ENCODE results near the gene PMEPA1. TPM values are rescaled to one million over a fixed set of nuclear protein-coding genes. Genes with fewer than 3 reads are reported as not detected.

The PMEPA1 gene
- total and polyA plus RNA-seq, 2 experiments from 2014 or later, result 7.3 to 15.4 TPM

DNA sequence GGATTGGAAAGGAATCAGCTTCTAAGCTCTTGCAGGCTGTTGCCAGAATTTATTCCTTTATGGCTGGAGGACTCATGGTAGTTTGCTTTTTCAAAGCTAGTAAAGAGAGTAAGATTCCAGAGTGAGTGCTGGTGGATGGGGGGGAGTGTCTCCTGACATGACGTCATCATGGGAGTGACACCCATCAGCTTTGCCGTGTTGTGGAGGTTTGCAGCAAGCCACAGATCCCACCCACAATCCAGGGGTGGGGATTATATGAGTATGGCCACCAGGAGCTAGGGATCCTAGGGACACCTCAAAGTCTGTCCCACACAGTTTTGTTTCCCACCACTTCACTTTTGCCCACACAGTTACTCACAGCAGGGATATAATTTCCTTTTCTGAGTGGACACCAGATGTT is 28.7 kb upstream of the PMEPA1 start:
- H3K4me3 Mint-ChIP-seq, result no peak overlapping the region
- peaks cover 2% of the 10 kb centered on the region for H3K27me3 Mint-ChIP-seq (ENCODE audit: insufficient read depth, low read depth, poor library complexity)
- Histone ChIP-seq H3K27ac (ENCODE audit: low read depth) (no peak overlapping the region), H4K20me1 (replicated peaks; ENCODE audit: insufficient read depth) (no peaks in the 10 kb centered on the region), H3F3A (replicated peaks; ENCODE audit: low read depth) (no peaks in the 10 kb centered on the region), H3K27me3 (ENCODE audit: insufficient read depth) (no peaks in the 10 kb centered on the region), H3K4me2 (no peak overlapping the region), H3K4me1 (ENCODE audit: insufficient read depth) (peaks cover 5% of the 10 kb centered on the region; the same call in 1 of the 2 replicates), H3K36me3 (ENCODE audit: insufficient read depth) (no peaks in the 10 kb centered on the region), H2AFZ (no peak overlapping the region), H3K9me2 (ENCODE audit: insufficient read depth) (peaks cover 6% of the 10 kb centered on the region; the same call in 1 of the 2 replicates), H3K79me2 (replicated peaks; ENCODE audit: insufficient read depth) (no peaks in the 10 kb centered on the region), H3K4me3 (no peak overlapping the region)
- ATAC-seq (no peak), DNase-seq (ENCODE audit: low spot score) (no peak)
- peaks cover 18% of the 10 kb centered on the region for H3K4me1 Mint-ChIP-seq
- no peak overlapping the region for H3K27ac Mint-ChIP-seq
- H3K36me3 Mint-ChIP-seq (ENCODE audit: low read depth), result no peaks in the 10 kb centered on the region
- H3K9me3 Mint-ChIP-seq, result no peaks in the 10 kb centered on the region; the same call in 2 of the 3 replicates
- TF ChIP-seq, protein P1, sequence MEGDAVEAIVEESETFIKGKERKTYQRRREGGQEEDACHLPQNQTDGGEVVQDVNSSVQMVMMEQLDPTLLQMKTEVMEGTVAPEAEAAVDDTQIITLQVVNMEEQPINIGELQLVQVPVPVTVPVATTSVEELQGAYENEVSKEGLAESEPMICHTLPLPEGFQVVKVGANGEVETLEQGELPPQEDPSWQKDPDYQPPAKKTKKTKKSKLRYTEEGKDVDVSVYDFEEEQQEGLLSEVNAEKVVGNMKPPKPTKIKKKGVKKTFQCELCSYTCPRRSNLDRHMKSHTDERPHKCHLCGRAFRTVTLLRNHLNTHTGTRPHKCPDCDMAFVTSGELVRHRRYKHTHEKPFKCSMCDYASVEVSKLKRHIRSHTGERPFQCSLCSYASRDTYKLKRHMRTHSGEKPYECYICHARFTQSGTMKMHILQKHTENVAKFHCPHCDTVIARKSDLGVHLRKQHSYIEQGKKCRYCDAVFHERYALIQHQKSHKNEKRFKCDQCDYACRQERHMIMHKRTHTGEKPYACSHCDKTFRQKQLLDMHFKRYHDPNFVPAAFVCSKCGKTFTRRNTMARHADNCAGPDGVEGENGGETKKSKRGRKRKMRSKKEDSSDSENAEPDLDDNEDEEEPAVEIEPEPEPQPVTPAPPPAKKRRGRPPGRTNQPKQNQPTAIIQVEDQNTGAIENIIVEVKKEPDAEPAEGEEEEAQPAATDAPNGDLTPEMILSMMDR (conservative IDR thresholded peaks at IDR 0.05; ENCODE audit: low read depth in 2 of 2), result no peak
- TF ChIP-seq REST (IDR thresholded peaks at IDR 0.05; ENCODE audit: unreplicated experiment) (no peak), ZNF462 (CRISPR knock-in tag; IDR thresholded peaks at IDR 0.05) (no peak), JUNB (IDR thresholded peaks at IDR 0.05; ENCODE audit: unreplicated experiment) (no peak), EZH2 (IDR thresholded peaks at IDR 0.05; ENCODE audit: low read depth, unreplicated experiment) (no peak), CREB1 (CRISPR knock-in tag; IDR thresholded peaks at IDR 0.05; ENCODE audit: low read depth) (no peak), ZNF114 (CRISPR knock-in tag; IDR thresholded peaks at IDR 0.05) (no peak), ZNF331 (CRISPR knock-in tag; IDR thresholded peaks at IDR 0.05; ENCODE audit: low read depth) (no peak), NANOG (IDR thresholded peaks at IDR 0.05; ENCODE audit: borderline replicate concordance) (no peak), STAT1 (IDR thresholded peaks at IDR 0.05; ENCODE audit: unreplicated experiment) (no peak), EZH2phosphoT487 (IDR thresholded peaks at IDR 0.05; ENCODE audit: unreplicated experiment) (no peak)
- TF ChIP-seq, protein P2, sequence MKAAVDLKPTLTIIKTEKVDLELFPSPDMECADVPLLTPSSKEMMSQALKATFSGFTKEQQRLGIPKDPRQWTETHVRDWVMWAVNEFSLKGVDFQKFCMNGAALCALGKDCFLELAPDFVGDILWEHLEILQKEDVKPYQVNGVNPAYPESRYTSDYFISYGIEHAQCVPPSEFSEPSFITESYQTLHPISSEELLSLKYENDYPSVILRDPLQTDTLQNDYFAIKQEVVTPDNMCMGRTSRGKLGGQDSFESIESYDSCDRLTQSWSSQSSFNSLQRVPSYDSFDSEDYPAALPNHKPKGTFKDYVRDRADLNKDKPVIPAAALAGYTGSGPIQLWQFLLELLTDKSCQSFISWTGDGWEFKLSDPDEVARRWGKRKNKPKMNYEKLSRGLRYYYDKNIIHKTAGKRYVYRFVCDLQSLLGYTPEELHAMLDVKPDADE (IDR thresholded peaks at IDR 0.05), result no peak

All from GM23338 (cell line).